ENCODE measurements around the gene CAPN11. TPM values are rescaled to one million over a fixed set of nuclear protein-coding genes. Genes with fewer than 3 reads are reported as not detected.

The CAPN11 gene
- total RNA-seq, 6 experiments from 2014 or later: 0.22 to 0.31 TPM; not detected in 4

DNA sequence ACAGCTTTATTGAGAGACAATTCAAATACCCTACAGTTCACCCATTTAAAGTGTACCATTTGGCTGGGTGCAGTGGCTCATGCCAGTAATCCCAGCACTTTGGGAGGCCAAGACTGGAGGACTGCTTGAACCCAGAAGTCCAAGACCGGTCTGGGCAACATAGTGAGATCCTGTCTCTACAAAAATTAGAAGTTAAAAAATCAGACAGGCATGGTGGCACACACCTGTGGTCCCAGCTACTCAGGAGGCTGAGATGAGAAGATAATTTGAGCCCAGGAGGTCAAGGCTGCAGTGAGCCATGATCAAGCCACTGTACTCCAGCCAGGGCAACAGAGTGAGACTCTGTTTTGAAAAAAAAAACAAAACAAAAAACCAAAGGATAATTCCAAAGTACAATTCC lies 8.9 kb downstream of the CAPN11 start:
- WGBS (ENCODE audit: insufficient coverage, low coverage, low lambda C conversion rate, missing lambda C conversion rate): 75% methylated on average over 1 of the region's 1 CpG
- Histone ChIP-seq H3K4me1 (peaks cover 0 to 2% (median 0%) of the 10 kb centered on the region in 4 donors), H3K4me3 (no peak overlapping the region), H3K36me3 (no peaks in the 10 kb centered on the region), H3K27ac (no peak overlapping the region), H3K27me3 (no peaks in the 10 kb centered on the region), H3K9me3 (no peaks in the 10 kb centered on the region)
- peak in 1 of 3 donors; percentile 0 for DNase-seq
- intact Hi-C loops (cut with DNase I): loop anchor here in 1 of 2 donors (10.0 kb wide), 1 partner anchor 177 kb away; the partner anchor contains the start of gene SPATS1
- no peak for ATAC-seq
- TF ChIP-seq, protein P1, sequence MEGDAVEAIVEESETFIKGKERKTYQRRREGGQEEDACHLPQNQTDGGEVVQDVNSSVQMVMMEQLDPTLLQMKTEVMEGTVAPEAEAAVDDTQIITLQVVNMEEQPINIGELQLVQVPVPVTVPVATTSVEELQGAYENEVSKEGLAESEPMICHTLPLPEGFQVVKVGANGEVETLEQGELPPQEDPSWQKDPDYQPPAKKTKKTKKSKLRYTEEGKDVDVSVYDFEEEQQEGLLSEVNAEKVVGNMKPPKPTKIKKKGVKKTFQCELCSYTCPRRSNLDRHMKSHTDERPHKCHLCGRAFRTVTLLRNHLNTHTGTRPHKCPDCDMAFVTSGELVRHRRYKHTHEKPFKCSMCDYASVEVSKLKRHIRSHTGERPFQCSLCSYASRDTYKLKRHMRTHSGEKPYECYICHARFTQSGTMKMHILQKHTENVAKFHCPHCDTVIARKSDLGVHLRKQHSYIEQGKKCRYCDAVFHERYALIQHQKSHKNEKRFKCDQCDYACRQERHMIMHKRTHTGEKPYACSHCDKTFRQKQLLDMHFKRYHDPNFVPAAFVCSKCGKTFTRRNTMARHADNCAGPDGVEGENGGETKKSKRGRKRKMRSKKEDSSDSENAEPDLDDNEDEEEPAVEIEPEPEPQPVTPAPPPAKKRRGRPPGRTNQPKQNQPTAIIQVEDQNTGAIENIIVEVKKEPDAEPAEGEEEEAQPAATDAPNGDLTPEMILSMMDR (IDR thresholded peaks at IDR 0.05): no peak
- no peak for TF ChIP-seq POLR2A (IDR thresholded peaks at IDR 0.05)

DNA sequence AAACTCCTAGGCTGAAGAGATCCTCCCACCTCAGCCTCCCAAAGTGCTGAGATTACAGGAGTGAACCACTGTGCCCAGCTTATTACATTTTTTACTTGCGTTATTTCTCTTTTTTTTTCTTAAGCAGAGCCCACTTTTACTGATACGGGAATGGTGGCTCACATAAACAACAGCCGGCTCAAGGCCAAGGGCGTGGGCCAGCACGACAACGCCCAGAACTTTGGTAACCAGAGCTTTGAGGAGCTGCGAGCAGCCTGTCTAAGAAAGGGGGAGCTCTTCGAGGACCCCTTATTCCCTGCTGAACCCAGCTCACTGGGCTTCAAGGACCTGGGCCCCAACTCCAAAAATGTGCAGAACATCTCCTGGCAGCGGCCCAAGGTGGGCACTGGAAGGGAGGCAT lies 10.5 kb downstream of the CAPN11 start:
- H3K27me3 ChIP-seq: no peaks in the 10 kb centered on the region
- H3K36me3 ChIP-seq: no peaks in the 10 kb centered on the region
- H3K4me3 ChIP-seq: no peak overlapping the region
- ATAC-seq (no peak), DNase-seq (no peak)
- H3K4me1 ChIP-seq: peaks cover 0 to 6% (median 0%) of the 10 kb centered on the region in 4 donors
- H3K27ac ChIP-seq: no peak overlapping the region
- H3K9me3 ChIP-seq: no peaks in the 10 kb centered on the region
- WGBS (ENCODE audit: insufficient coverage, low coverage, low lambda C conversion rate, missing lambda C conversion rate): 63% methylated on average over 3 of the region's 9 CpGs
- TF ChIP-seq, protein P1 (IDR thresholded peaks at IDR 0.05): no peak
- no peak for TF ChIP-seq POLR2A (IDR thresholded peaks at IDR 0.05)
- intact Hi-C loops (cut with DNase I): loop anchor here in 1 of 2 donors (10.0 kb wide), 1 partner anchor 176 kb away; the partner anchor contains the start of gene SPATS1

DNA sequence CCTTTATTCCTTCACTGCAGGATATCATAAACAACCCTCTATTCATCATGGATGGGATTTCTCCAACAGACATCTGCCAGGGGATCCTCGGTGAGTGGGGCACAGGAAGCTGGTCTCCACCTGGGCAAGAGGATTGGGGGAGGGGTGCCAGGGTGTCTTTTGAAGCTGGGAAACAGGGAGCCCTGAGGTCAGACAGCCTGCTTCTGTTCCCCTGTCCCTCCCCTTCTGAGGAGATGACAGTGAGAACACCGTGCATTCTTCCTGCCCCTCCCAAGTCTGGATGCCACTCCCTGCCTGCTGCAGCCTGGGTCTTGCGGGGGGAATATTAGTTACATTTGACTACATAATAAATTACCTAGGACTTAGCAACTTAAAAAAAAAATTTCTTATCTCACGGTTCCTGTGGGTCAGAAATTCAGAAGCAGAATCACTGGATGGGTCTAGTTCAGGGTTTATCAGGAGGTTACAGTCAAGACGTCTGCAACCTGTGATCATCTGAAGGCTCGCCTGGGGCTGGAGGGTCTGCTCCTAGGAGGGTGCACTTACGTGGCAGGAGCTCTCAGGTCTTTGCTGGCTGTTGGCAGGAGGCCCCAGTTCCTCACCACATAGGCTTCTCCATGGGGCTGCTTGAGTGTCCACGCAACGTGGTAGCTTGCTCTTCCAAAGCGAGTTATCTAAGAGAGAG lies 11.4 kb downstream of the CAPN11 start:
- intact Hi-C loops (cut with DNase I): loop anchor here (5.0 to 10.0 kb wide), 3 partner anchors 62 to 175 kb away; partner anchors contain the start of gene SPATS1 (in 1 of the 2)
- Histone ChIP-seq H3K27me3 (no peaks in the 10 kb centered on the region), H3K4me3 (no peak overlapping the region), H3K9me3 (no peaks in the 10 kb centered on the region), H3K27ac (no peak overlapping the region), H3K36me3 (no peaks in the 10 kb centered on the region), H3K4me1 (peaks cover 0 to 6% (median 0%) of the 10 kb centered on the region in 4 donors)
- TF ChIP-seq, protein P1 (IDR thresholded peaks at IDR 0.05): no peak
- TF ChIP-seq POLR2A (IDR thresholded peaks at IDR 0.05): no peak
- WGBS (ENCODE audit: insufficient coverage, low coverage, low lambda C conversion rate, missing lambda C conversion rate): 63% methylated on average over 5 of the region's 10 CpGs
- ATAC-seq: no peak
- DNase-seq: no peak

DNA sequence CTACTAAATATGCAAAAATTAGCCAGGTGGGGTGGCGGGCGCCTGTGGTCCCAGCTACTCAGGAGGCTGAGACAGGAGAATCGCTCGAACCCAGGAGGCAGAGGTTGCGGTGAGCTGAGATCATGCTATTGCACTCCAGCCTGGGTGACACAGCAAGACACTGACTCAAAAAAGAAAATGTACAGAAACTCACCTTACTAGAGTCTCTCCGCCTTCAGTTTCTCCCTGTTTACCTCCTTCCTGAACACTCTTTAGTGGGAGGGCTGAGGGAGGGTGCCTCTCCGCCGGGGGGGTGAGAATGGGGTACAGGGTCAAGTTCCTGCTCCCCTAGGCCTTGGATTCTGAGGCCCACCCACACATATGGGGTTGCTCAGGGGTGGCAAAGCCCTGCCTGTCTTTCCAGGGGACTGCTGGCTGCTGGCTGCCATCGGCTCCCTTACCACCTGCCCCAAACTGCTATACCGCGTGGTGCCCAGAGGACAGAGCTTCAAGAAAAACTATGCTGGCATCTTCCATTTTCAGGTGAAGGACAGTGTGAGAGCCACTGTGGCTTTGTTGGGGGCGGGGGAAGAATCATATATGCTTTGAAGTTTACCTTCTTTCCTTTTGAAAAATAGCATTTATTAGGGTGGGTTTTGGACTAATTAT lies 13.4 kb downstream of the CAPN11 start:
- Histone ChIP-seq H3K27me3 (no peaks in the 10 kb centered on the region), H3K36me3 (no peaks in the 10 kb centered on the region), H3K9me3 (no peaks in the 10 kb centered on the region), H3K27ac (no peak overlapping the region), H3K4me3 (no peak overlapping the region), H3K4me1 (peaks cover 0 to 6% (median 0%) of the 10 kb centered on the region in 4 donors)
- intact Hi-C loops (cut with DNase I): loop anchor here (5.0 to 10.0 kb wide), 2 partner anchors 60 to 63 kb away; no protein-coding TSS in a partner anchor
- TF ChIP-seq, protein P1 (IDR thresholded peaks at IDR 0.05): no peak
- no peak for TF ChIP-seq POLR2A (IDR thresholded peaks at IDR 0.05)
- no peak for DNase-seq
- WGBS (ENCODE audit: insufficient coverage, low coverage, low lambda C conversion rate, missing lambda C conversion rate): 60% methylated on average over 7 of the region's 12 CpGs
- ATAC-seq: no peak
